Suppressor macrophage (primary cell): ENCODE results near the gene DRD2.

Experiments
- DNase-seq, 4 experiments: peaks; one replicate each; pipeline ENCODE4 v3.0.0-alpha.2; 2020 to 2022

Gene DRD2

DNA sequence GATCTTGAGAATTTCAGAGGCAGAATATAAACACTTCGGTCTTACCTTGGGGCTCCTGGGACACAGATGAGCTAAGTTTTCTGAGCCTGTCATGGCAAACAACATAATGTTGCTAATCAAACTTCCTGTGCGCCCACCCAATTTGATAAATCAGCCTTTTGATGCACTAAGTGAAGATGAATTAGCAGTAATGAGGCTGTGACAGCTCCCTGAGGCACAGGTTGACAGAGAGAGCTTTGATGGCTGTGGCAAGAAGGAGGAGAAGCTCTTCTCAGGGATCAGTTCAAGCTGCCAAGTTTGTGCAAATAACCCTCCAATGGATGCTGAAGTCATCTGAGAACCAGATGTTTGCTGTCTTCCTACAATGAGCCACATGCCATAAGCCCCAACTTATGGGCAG is 34.4 kb downstream of the DRD2 start:
- DNase-seq: no peak

DNA sequence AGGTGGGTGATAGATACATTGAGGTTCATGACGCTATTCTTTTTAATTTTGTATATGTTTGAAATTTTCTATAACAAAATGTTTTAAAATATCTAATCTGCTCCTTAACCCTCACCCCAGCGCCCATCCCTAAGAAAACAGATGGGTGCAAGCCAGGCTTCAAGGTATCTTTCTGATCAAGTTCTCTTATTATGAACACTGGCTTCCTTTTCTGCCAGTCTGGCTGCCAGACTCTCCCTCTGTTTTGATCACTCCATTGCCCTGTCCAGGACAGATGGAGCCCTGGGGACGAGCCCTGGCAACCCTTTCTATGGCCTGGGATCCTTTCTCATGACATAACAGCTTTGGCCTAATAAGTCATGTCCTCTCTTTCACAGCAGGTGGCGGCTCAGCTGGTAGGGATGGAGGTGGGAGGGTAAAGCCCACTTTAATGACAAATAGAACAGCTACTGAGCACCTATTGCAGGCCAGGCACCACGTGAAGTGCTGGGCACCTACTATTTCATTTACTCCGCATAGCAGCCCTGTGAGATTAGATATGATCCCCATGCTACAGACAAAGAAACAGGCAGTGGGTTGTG is 38.4 kb downstream of the DRD2 start:
- no peak for DNase-seq

DNA sequence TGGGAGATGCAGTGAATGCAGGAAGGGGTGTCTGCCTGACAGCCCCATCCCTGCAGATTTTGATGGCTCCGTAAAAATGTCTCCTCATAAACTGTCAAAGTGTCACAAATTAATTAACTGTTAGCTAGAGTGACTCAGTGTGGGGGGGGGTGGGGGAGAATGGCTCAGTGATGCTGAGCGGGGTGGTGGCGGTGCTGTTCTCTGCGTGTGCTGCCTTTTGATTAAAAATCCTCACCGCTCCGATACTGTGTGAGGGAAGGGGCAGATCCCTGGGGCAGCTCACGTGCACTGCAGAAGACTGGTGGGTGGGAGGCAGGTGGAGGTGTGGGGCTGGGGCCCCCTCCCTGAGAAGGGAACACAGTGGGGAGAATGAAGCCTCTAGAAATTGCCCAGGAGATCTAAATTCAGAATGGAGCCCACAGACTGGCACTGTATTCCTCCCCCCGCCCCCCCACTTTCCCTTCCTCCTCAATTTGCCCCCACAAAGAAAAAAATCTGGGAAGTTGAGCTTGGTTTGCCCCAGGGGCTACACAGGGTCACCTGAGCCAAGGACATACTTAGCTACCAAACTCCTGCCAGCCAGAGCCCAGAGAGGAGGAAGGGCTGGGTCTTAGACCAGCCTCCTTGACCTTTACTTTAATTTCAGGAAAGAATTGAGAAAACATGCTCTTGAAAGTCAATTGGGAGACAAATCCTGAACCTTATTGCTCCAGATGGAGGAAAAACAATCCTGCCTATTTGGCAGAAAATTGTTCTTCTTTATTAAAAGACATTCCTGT is 39.8 kb downstream of the DRD2 start:
- DNase-seq: no peak

- DNase-seq: no peak
Measured at GRCh38 chr11:113431746-113432145, 43.5 kb downstream of the DRD2 start.

GRCh38 chr11:113426686-113427085 is 48.5 kb downstream of the DRD2 start:
- DNase-seq: no peak

GRCh38 chr11:113420808-113421207 is 54.4 kb downstream of the DRD2 start:
- no peak for DNase-seq

GRCh38 chr11:113419454-113420003 is 55.7 kb downstream of the DRD2 start:
- DNase-seq: no peak

DNA sequence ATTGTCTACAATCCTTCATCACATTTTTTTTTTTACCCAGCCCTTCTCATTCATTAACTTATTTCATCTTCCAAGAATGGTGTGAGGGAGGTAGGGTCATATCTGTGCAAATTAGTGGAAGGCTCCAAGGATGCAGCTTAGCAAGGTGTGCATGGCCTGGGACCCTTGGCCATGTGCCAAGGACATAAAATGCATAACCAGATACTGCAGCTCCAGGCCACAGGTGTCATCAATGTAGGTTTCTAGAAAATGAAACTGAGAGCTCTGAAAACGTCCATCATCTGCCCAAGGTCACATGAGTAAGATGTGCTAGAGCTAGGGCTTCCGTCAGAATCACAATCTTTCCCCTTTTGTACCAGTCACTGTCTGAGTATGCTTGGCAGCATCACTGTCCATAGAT is 57.8 kb downstream of the DRD2 start:
- DNase-seq: no peak

- no peak for DNase-seq
Measured at GRCh38 chr11:113415343-113415742, 59.9 kb downstream of the DRD2 start.

DNA sequence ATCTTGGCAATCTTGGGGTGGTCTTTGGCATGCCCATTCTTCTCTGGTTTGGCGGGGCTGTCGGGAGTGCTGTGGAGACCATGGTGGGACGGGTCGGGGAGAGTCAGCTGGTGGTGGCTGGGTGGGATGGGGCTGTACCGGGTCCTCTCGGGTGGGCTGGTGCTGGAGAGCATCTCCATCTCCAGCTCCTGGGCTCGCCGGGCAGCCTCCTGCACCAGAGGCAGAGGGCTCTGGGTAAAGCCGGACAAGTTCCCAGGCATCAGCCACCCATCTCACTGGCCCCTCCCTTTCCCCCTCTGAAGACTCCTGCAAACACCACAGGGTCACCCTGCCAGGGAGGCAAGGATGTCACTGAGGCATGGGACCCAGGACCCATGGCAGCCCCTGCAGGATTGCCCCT is 62.5 kb downstream of the DRD2 start:
- no peak for DNase-seq

- DNase-seq: no peak
Measured at GRCh38 chr11:113411536-113411935, 63.7 kb downstream of the DRD2 start.

DNA sequence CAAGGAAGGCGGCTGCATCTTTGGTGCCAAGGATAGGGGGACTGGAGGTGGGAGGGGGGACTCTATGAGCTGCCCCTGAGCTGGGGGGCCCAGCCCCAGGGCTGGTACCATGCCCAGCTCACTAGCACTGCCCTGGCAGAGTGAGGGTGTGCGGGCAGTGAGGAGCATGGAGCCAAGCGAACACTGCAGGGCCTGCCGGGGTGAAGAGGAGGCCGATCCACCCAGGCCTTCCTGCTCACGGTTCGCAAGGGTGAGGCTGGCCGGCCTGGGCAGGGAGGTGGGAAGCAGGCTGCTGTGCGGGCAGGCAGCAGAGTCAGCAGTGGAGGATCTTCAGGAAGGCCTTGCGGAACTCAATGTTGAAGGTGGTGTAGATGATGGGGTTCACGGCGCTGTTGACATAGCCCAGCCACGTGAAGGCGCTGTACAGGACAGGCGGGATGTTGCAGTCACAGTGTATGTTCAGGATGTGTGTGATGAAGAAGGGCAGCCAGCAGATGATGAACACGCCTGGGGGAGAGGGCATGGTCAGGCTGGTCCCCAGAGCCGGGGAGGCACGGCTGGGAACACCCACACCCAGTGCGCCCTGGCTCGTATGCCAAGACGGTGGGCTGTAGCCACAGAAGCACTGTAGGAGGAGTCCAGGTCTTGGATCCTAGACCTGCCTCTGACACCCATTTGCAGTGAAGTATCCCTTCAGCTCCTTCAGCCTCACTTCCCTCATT is 64.6 kb downstream of the DRD2 start:
- DNase-seq: no peak

GRCh38 chr11:113409526-113409925 is 65.7 kb downstream of the DRD2 start:
- no peak for DNase-seq

- DNase-seq: no peak
Measured at GRCh38 chr11:113408887-113409286, 66.3 kb downstream of the DRD2 start.

DNA sequence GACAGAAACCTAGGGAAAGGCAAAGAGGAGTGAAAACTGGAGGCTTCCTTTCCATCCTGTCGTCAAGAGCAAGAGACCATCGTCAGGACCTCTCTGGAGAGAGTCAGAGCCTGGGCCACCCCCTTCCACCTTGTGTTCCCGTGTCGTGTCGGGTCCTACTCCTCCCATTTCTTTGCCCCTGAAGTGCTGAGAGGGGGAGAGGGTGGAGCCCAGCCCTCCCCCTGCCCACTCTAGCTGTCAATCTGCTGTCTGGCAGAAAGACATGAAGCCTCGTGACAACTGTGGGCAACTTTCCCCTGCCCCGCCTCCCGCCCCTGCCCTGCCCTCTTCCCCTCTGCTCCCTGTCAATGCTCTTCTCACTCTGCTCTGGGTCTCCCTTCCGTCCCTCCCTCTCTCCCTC is 67.0 kb downstream of the DRD2 start:
- no peak for DNase-seq

GRCh38 chr11:113407163-113407562 is 68.0 kb downstream of the DRD2 start:
- no peak for DNase-seq

- no peak for DNase-seq
Measured at GRCh38 chr11:113405724-113406478, 69.3 kb downstream of the DRD2 start.

- no peak for DNase-seq
Measured at GRCh38 chr11:113404859-113405430, 70.3 kb downstream of the DRD2 start.

GRCh38 chr11:113401718-113402117 is 73.5 kb downstream of the DRD2 start:
- peak; percentile 25 to 62 (median 42) for DNase-seq

- no peak for DNase-seq
Measured at GRCh38 chr11:113400631-113401230, 74.5 kb downstream of the DRD2 start.

DNA sequence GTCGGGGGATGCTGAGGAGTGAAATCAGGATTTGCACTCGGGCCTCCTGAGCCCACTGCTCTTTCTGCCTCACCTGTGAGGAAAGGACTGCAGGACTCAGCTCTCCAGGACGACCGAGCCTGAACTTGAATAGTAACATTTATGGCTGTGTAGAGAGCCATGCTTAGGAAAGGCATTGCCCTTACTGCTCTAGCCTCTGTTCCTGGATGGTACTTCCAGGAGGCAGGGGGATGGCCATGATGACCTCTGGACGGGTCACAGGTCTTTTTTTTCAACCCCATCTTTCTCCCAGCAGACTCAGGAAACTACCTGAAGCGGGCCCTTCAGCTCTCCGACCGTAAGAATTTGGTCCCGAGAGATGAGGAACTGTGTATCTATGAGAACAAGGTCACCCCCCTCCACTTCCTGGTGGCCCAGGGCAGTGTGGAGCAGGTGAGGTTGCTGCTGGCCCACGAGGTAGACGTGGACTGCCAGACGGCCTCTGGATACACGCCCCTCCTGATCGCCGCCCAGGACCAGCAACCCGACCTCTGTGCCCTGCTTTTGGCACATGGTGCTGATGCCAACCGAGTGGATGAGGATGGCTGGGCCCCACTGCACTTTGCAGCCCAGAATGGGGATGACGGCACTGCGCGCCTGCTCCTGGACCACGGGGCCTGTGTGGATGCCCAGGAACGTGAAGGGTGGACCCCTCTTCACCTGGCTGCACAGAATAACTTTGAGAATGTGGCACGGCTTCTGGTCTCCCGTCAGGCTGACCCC is 76.3 kb downstream of the DRD2 start:
- DNase-seq: no peak
